ENCODE results near the gene FAM162A. TPM values are rescaled to one million over a fixed set of nuclear protein-coding genes. Genes with fewer than 3 reads are reported as not detected.

Gene FAM162A
- total and polyA plus RNA-seq, 9 of the 15 experiments (the other 6 are each of a cell fraction or from before 2014, with no cell fraction given) = 37.5 to 211 (median 101) TPM

GRCh38 chr3:122383771-122384697 is at the start of gene FAM162A (continued):
- TF ChIP-seq, protein P1, sequence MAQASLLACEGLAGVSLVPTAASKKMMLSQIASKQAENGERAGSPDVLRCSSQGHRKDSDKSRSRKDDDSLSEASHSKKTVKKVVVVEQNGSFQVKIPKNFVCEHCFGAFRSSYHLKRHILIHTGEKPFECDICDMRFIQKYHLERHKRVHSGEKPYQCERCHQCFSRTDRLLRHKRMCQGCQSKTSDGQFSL (CRISPR knock-in tag; IDR thresholded peaks at IDR 0.05) = no peak
- TF ChIP-seq, protein P1 (tag; IDR thresholded peaks at IDR 0.05) = no peak
- TF ChIP-seq NFIC (IDR thresholded peaks at IDR 0.05) = peak; percentile 3; the same call in 1 of the 2 replicates
- no peak for TF ChIP-seq ETV6 (IDR thresholded peaks at IDR 0.05; ENCODE audit: borderline replicate concordance in 1 of 2, low read depth in 2 of 2, low read length in 1 of 2)
- TF ChIP-seq ETV6 (CRISPR knock-in tag; IDR thresholded peaks at IDR 0.05; ENCODE audit: borderline replicate concordance) = no peak
- 0 out of 2 replicates have a peak, but pooled peaks have one; percentile 50 for TF ChIP-seq GATAD2B (IDR thresholded peaks at IDR 0.05; ENCODE audit: borderline replicate concordance)
- TF ChIP-seq, protein P2, sequence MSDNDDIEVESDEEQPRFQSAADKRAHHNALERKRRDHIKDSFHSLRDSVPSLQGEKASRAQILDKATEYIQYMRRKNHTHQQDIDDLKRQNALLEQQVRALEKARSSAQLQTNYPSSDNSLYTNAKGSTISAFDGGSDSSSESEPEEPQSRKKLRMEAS (CRISPR knock-in tag; IDR thresholded peaks at IDR 0.05) = peak; percentile 83
- no peak for TF ChIP-seq ZNF778 (CRISPR knock-in tag; IDR thresholded peaks at IDR 0.05)
- peak; percentile 73; the same call in 1 of the 2 replicates for TF ChIP-seq ZNF431 (CRISPR knock-in tag; IDR thresholded peaks at IDR 0.05)
- no peak for TF ChIP-seq KDM4B (IDR thresholded peaks at IDR 0.05; ENCODE audit: borderline replicate concordance in 2 of 2, low read depth in 1 of 2)
- peak; percentile 76; the same call in 1 of the 2 replicates for TF ChIP-seq EP400 (IDR thresholded peaks at IDR 0.05)
- peak; percentile 79 for TF ChIP-seq HNRNPL (IDR thresholded peaks at IDR 0.05; ENCODE audit: low read depth, low read length)
- TF ChIP-seq, protein P3, sequence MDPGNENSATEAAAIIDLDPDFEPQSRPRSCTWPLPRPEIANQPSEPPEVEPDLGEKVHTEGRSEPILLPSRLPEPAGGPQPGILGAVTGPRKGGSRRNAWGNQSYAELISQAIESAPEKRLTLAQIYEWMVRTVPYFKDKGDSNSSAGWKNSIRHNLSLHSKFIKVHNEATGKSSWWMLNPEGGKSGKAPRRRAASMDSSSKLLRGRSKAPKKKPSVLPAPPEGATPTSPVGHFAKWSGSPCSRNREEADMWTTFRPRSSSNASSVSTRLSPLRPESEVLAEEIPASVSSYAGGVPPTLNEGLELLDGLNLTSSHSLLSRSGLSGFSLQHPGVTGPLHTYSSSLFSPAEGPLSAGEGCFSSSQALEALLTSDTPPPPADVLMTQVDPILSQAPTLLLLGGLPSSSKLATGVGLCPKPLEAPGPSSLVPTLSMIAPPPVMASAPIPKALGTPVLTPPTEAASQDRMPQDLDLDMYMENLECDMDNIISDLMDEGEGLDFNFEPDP (CRISPR knock-in tag; IDR thresholded peaks at IDR 0.05) = no peak
- TF ChIP-seq TOE1 (IDR thresholded peaks at IDR 0.05; ENCODE audit: borderline replicate concordance) = peak; percentile 45; the same call in 1 of the 2 replicates
- TF ChIP-seq TOE1 (CRISPR knock-in tag; IDR thresholded peaks at IDR 0.05; ENCODE audit: borderline replicate concordance, low read depth) = 0 out of 2 replicates have a peak, but pooled peaks have one; percentile 21
- TF ChIP-seq NR1H2 (CRISPR knock-in tag; IDR thresholded peaks at IDR 0.05) = no peak
- TF ChIP-seq BRCA1 (IDR thresholded peaks at IDR 0.05) = no peak
- no peak for TF ChIP-seq BRCA1 (CRISPR knock-in tag; IDR thresholded peaks at IDR 0.05)
- TF ChIP-seq CAMTA2 (CRISPR knock-in tag; conservative IDR thresholded peaks at IDR 0.05) = no peak
- peak; percentile 37; the same call in 1 of the 2 replicates for TF ChIP-seq GTF2E2 (tag; IDR thresholded peaks at IDR 0.05)
- no peak for TF ChIP-seq NR4A1 (CRISPR knock-in tag; IDR thresholded peaks at IDR 0.05)
- TF ChIP-seq NR4A1 (tag; IDR thresholded peaks at IDR 0.05) = no peak
- no peak for TF ChIP-seq ZNF280B (CRISPR knock-in tag; IDR thresholded peaks at IDR 0.05)
- peak; percentile 62 for TF ChIP-seq C11orf30 (IDR thresholded peaks at IDR 0.05; ENCODE audit: low read depth)
- TF ChIP-seq TCFL5 (CRISPR knock-in tag; conservative IDR thresholded peaks at IDR 0.05) = no peak
- TF ChIP-seq CHCHD3 (CRISPR knock-in tag; IDR thresholded peaks at IDR 0.05) = no peak

All from K562 (cell line).